Fibroblast of lung (primary cell): ENCODE data around the gene DHX15. TPM values are rescaled to one million over a fixed set of nuclear protein-coding genes. Genes with fewer than 3 reads are reported as not detected.
A peak's percentile ranks its signal among the peaks of the same experiment; 100 is the strongest.

Experiments
- DNase-seq, 2 donors: peaks; one replicate each; pipeline versions ENCODE4 v3.0.0 to v3.0.0-alpha.2; 2010; ENCODE audit warnings: low read depth in 2 of 2
- H2AFZ ChIP-seq: 2 replicates; pipeline ENCODE4 v1.5.1; 2012; ENCODE audit warnings: low read length, control low read depth, inconsistent platforms
- H3K27ac ChIP-seq: 2 replicates; pipeline ENCODE4 v1.5.1; 2011; ENCODE audit warnings: low read length, control low read depth; ENCODE audit not compliant: insufficient read depth
- H3K27me3 ChIP-seq: 2 replicates; pipeline ENCODE4 v1.5.1; 2011; ENCODE audit warnings: mild to moderate bottlenecking, low read length; ENCODE audit not compliant: control insufficient read depth, insufficient read depth
- H3K36me3 ChIP-seq: 2 replicates; pipeline ENCODE4 v1.5.1; 2011; ENCODE audit warnings: low read length; ENCODE audit not compliant: control insufficient read depth, insufficient read depth
- H3K4me1 ChIP-seq: 2 replicates; pipeline ENCODE4 v1.5.1; 2011; ENCODE audit warnings: low read length; ENCODE audit not compliant: control insufficient read depth, insufficient read depth; ENCODE audit errors: extremely low read depth
- H3K4me2 ChIP-seq: 2 replicates; pipeline ENCODE4 v1.5.1; 2011; ENCODE audit warnings: low read length, control low read depth; ENCODE audit not compliant: insufficient read depth; ENCODE audit errors: extremely low read depth
- H3K4me3 ChIP-seq, 4 experiments: fragments of 200-600 bp in 1 of 4; sonication (generic) in 1 of 4; replicated peaks in 1 of 4; 2 replicates each; pipeline ENCODE4 v1.5.1; 2011 to 2016; ENCODE audit warnings: low read length in 4 of 4, low read depth in 3 of 4, mild to moderate bottlenecking in 3 of 4, control low read depth in 2 of 4, inconsistent platforms in 1 of 4, mixed read lengths in 1 of 4; ENCODE audit not compliant: insufficient read depth in 1 of 4; ENCODE audit errors: control extremely low read depth in 1 of 4
- H3K79me2 ChIP-seq: 2 replicates; pipeline ENCODE4 v1.5.1; 2012; ENCODE audit warnings: mild to moderate bottlenecking, low read length, inconsistent platforms; ENCODE audit not compliant: control insufficient read depth, insufficient read depth
- H3K9ac ChIP-seq: 2 replicates; pipeline ENCODE4 v1.5.1; 2011; ENCODE audit warnings: mild to moderate bottlenecking, low read length, control low read depth; ENCODE audit not compliant: insufficient read depth
- H3K9me3 ChIP-seq: 2 replicates; pipeline ENCODE4 v1.5.1; 2012; ENCODE audit warnings: low read depth, low read length; ENCODE audit not compliant: control insufficient read depth, insufficient read depth
- H4K20me1 ChIP-seq: 2 replicates; pipeline ENCODE4 v1.5.1; 2011; ENCODE audit warnings: low read length; ENCODE audit not compliant: control insufficient read depth, insufficient read depth; ENCODE audit errors: extremely low read depth
- CTCF ChIP-seq, 2 donors: IDR thresholded peaks in 1 of 2; conservative IDR thresholded peaks in 1 of 2; 1 replicate in 1 of 2; 2 replicates in 1 of 2; pipeline ENCODE4 v1.5.1; 2011 to 2012; ENCODE audit warnings: low read length in 2 of 2, control low read depth in 1 of 2, inconsistent platforms in 1 of 2, low read depth in 1 of 2, mild to moderate bottlenecking in 1 of 2
- EZH2 ChIP-seq: IDR thresholded peaks from 2 replicates; pipeline ENCODE4 v1.5.1; 2012; ENCODE audit warnings: low read length, control low read depth, mild to moderate bottlenecking; ENCODE audit errors: missing control alignments
- polyA plus RNA-seq, 2 donors: library from polyadenylated mRNA; depleted of rRNA in 1 of 2; stranded (reverse) in 1 of 2; unstranded in 1 of 2; fragments of >200 nt; gene quantifications; 2 replicates each; pipeline ENCODE4 v1.2.1, GENCODE V29; 2011 to 2012; ENCODE audit warnings: missing spikeins in 1 of 2
- total RNA-seq: library from RNA; depleted of rRNA; stranded (reverse); fragments of >200 nt; gene quantifications from 2 replicates; pipeline ENCODE4 v1.2.1, GENCODE V29; 2014

DHX15 gene
- total and polyA plus RNA-seq, 2 donors (not counting 1 experiment from before 2014, with no cell fraction given) = 105 to 136 TPM

- H3K4me3 ChIP-seq = no peak overlapping the region
- H3K27me3 ChIP-seq = no peaks in the 10 kb centered on the region
- TF ChIP-seq EZH2 (no peak), CTCF (conservative IDR thresholded peaks at IDR 0.05 in 1 of 2, IDR thresholded peaks at IDR 0.05 in 1 of 2; ENCODE audit: low read depth in 1 of 2, low read length in 2 of 2) (no peak)
- H3K27ac ChIP-seq = no peak overlapping the region
- DNase-seq = no peak
- H3K9ac ChIP-seq = no peak overlapping the region
- H3K9me3 ChIP-seq = no peaks in the 10 kb centered on the region
- no peaks in the 10 kb centered on the region for H3K4me1 ChIP-seq
- no peaks in the 10 kb centered on the region for H4K20me1 ChIP-seq
- H3K4me2 ChIP-seq = no peak overlapping the region
- no peaks in the 10 kb centered on the region for H3K36me3 ChIP-seq
- no peak overlapping the region for H2AFZ ChIP-seq
- H3K79me2 ChIP-seq = no peaks in the 10 kb centered on the region
Measured at GRCh38 chr4:24611575-24611974, 27.2 kb upstream of the DHX15 start.

- H3K36me3 ChIP-seq = no peaks in the 10 kb centered on the region
- DNase-seq = peak in 1 of 2 donors; percentile 46
- H3K27me3 ChIP-seq = no peaks in the 10 kb centered on the region
- H4K20me1 ChIP-seq = no peaks in the 10 kb centered on the region
- H3K4me2 ChIP-seq = no peak overlapping the region
- no peak overlapping the region for H3K27ac ChIP-seq
- TF ChIP-seq CTCF (conservative IDR thresholded peaks at IDR 0.05 in 1 of 2, IDR thresholded peaks at IDR 0.05 in 1 of 2; ENCODE audit: low read depth in 1 of 2, low read length in 2 of 2) = no peak
- TF ChIP-seq EZH2 = no peak
- no peak overlapping the region for H3K9ac ChIP-seq
- H3K9me3 ChIP-seq = no peaks in the 10 kb centered on the region
- H3K4me3 ChIP-seq = no peak overlapping the region
- no peaks in the 10 kb centered on the region for H3K4me1 ChIP-seq
- H2AFZ ChIP-seq = no peak overlapping the region
- H3K79me2 ChIP-seq = no peaks in the 10 kb centered on the region
Measured at GRCh38 chr4:24607334-24607733, 23.0 kb upstream of the DHX15 start.

GRCh38 chr4:24605216-24605615, 20.9 kb upstream of the DHX15 start:
- no peak overlapping the region for H2AFZ ChIP-seq
- no peak for DNase-seq
- TF ChIP-seq EZH2 (no peak), CTCF (conservative IDR thresholded peaks at IDR 0.05 in 1 of 2, IDR thresholded peaks at IDR 0.05 in 1 of 2; ENCODE audit: low read depth in 1 of 2, low read length in 2 of 2) (no peak)
- H3K36me3 ChIP-seq = no peaks in the 10 kb centered on the region
- no peaks in the 10 kb centered on the region for H3K27me3 ChIP-seq
- no peak overlapping the region for H3K4me3 ChIP-seq
- no peaks in the 10 kb centered on the region for H3K4me1 ChIP-seq
- H3K4me2 ChIP-seq = no peak overlapping the region
- H3K27ac ChIP-seq = no peak overlapping the region
- H3K79me2 ChIP-seq = no peaks in the 10 kb centered on the region
- no peaks in the 10 kb centered on the region for H3K9me3 ChIP-seq
- no peaks in the 10 kb centered on the region for H4K20me1 ChIP-seq
- no peak overlapping the region for H3K9ac ChIP-seq
